Endothelial cell of umbilical vein (primary cell): ENCODE data around the gene BICD2. TPM values are rescaled to one million over a fixed set of nuclear protein-coding genes. Genes with fewer than 3 reads are reported as not detected.

Experiments used
- BruUV-seq: library from RNA; stranded (reverse); fragments of 400-500 nt; replicated peaks from 2 replicates; lab custom pipeline; 2021; lab: Mats Ljungman, UMichigan
- CTCF ChIA-PET: fragments of 300-600, 350-600 bp; sonication (Branson Sonifier 250); formaldehyde crosslinking; loops from one replicate; lab custom pipeline; 2021; ENCODE audit warnings: antibody characterized with exemption, inconsistent platforms; lab: Charles Lee
- POLR2A ChIA-PET: fragments of 300-600, 350-600 bp; sonication (Branson Sonifier 250); formaldehyde crosslinking; loops from one replicate; lab custom pipeline; 2021; ENCODE audit warnings: antibody characterized with exemption, inconsistent platforms; lab: Charles Lee
- DNase-seq: peaks from one replicate; pipeline ENCODE4 v3.0.0-alpha.2; 2011; ENCODE audit warnings: low read depth, low spot score
- FAIRE-seq: peaks from 2 replicates; lab custom pipeline; 2011; peaks lifted over from hg19 to GRCh38; lab: Jason Lieb, UNC
- H2AFZ ChIP-seq: 2 replicates; pipeline ENCODE4 v1.6.0; 2012; ENCODE audit warnings: low read depth, low read length, control low read depth, inconsistent platforms
- H3K27ac ChIP-seq: 2 replicates; pipeline ENCODE4 v1.5.1; 2011; ENCODE audit warnings: low read depth, mild to moderate bottlenecking, control low read depth, low read length, moderate library complexity; ENCODE audit not compliant: insufficient read depth
- H3K27me3 ChIP-seq, 2 experiments: 2 replicates each; pipeline versions ENCODE4 v1.6.0 to v1.6.1; 2011; ENCODE audit warnings: low read length in 2 of 2, mixed read lengths in 1 of 2; ENCODE audit not compliant: control insufficient read depth in 2 of 2, insufficient read depth in 2 of 2
- H3K36me3 ChIP-seq, 2 experiments: 2 replicates in 1 of 2; 3 replicates in 1 of 2; pipeline ENCODE4 v1.5.1; 2011; ENCODE audit warnings: low read length in 2 of 2, mild to moderate bottlenecking in 1 of 2, moderate library complexity in 1 of 2; ENCODE audit not compliant: control insufficient read depth in 2 of 2, insufficient read depth in 2 of 2; ENCODE audit errors: extremely low read depth in 1 of 2
- H3K4me1 ChIP-seq: 3 replicates; pipeline ENCODE4 v1.5.1; 2011; ENCODE audit warnings: mild to moderate bottlenecking, low read length; ENCODE audit not compliant: control insufficient read depth, insufficient read depth; ENCODE audit errors: extremely low read depth
- H3K4me2 ChIP-seq: 2 replicates; pipeline ENCODE4 v1.6.1; 2011; ENCODE audit warnings: low read length, control low read depth, mixed read lengths; ENCODE audit not compliant: insufficient read depth
- H3K4me3 ChIP-seq, 3 experiments: fragments of 200-600 bp in 1 of 3; sonication (generic), shearing (Covaris generic) in 1 of 3; replicated peaks in 1 of 3; 2 replicates each; pipeline ENCODE4 v1.5.1; 2011 to 2016; ENCODE audit warnings: control low read depth in 3 of 3, low read length in 3 of 3, mild to moderate bottlenecking in 2 of 3, inconsistent platforms in 1 of 3, low read depth in 1 of 3, moderate library complexity in 1 of 3; ENCODE audit not compliant: insufficient read depth in 1 of 3
- H3K79me2 ChIP-seq: 2 replicates; pipeline ENCODE4 v1.6.0; 2012; ENCODE audit warnings: low read length, inconsistent platforms; ENCODE audit not compliant: control insufficient read depth, insufficient read depth
- H3K9ac ChIP-seq: replicated peaks from 2 replicates; pipeline ENCODE3; 2011; ENCODE audit warnings: low read length, control low read depth; ENCODE audit not compliant: insufficient read depth; ENCODE audit errors: extremely low read depth
- H3K9me1 ChIP-seq: replicated peaks from 3 replicates; pipeline ENCODE4 v1.6.0; 2011; ENCODE audit warnings: mild to moderate bottlenecking, low read length; ENCODE audit not compliant: control insufficient read depth, insufficient read depth; ENCODE audit errors: extremely low read depth
- H3K9me3 ChIP-seq: replicated peaks from 2 replicates; pipeline ENCODE4 v1.5.1; 2012; ENCODE audit warnings: low read length, inconsistent platforms; ENCODE audit not compliant: control insufficient read depth, insufficient read depth
- H4K20me1 ChIP-seq: replicated peaks from 2 replicates; pipeline ENCODE3; 2011; ENCODE audit warnings: mild to moderate bottlenecking, low read length; ENCODE audit not compliant: control insufficient read depth, insufficient read depth; ENCODE audit errors: extremely low read depth
- EZH2 ChIP-seq: IDR thresholded peaks from 2 replicates; pipeline ENCODE4 v1.6.1; 2012; ENCODE audit warnings: borderline replicate concordance, low read depth, mild to moderate bottlenecking, moderate library complexity, low read length, inconsistent platforms; ENCODE audit not compliant: severe bottlenecking
- FOS ChIP-seq: IDR thresholded peaks from 2 replicates; pipeline ENCODE4 v1.6.1; 2011; ENCODE audit warnings: mild to moderate bottlenecking, low read length, moderate library complexity, borderline replicate concordance; ENCODE audit not compliant: insufficient read depth
- GATA2 ChIP-seq: IDR thresholded peaks from 2 replicates; pipeline ENCODE4 v1.7.0; 2011; ENCODE audit warnings: low read depth, mild to moderate bottlenecking, moderate library complexity, mixed read lengths, low read length; ENCODE audit not compliant: insufficient read length, insufficient read depth
- JUN ChIP-seq: IDR thresholded peaks from 2 replicates; pipeline ENCODE4 v1.6.1; 2011; ENCODE audit warnings: borderline replicate concordance, low read depth; ENCODE audit not compliant: insufficient read length, insufficient read depth
- MAX ChIP-seq: IDR thresholded peaks from 2 replicates; pipeline ENCODE4 v1.6.1; 2011; ENCODE audit not compliant: insufficient read depth, insufficient read length
- MYC ChIP-seq: IDR thresholded peaks from one replicate; pipeline ENCODE4 v1.6.1; 2011; ENCODE audit warnings: mild to moderate bottlenecking, low read depth, low read length
- POLR2A ChIP-seq: IDR thresholded peaks from 2 replicates; pipeline ENCODE4 v1.6.1; 2012; ENCODE audit warnings: low read depth, mild to moderate bottlenecking, control low read depth, low read length
- POLR2AphosphoS5 ChIP-seq: IDR thresholded peaks from 2 replicates; pipeline ENCODE4 v1.6.1; 2012; ENCODE audit warnings: low read depth, mild to moderate bottlenecking, control low read depth, low read length, moderate library complexity; ENCODE audit not compliant: insufficient read depth
- dilution Hi-C: fragments of 300-500 bp; cut with MboI; formaldehyde crosslinking; loops from one replicate; pipeline ENCODE4 v1.15.0; 2019; ENCODE audit warnings: low sequenced_read_pairs; ENCODE audit not compliant: extremely low pct_ligation_motif_present
- intact Hi-C: fragments of 100-400 bp; cut with micrococcal nuclease; formaldehyde crosslinking; loops from one replicate; pipeline ENCODE4 v1.10.0; 2022
- polyA plus RNA-seq, 4 experiments: library from polyadenylated mRNA; depleted of rRNA in 3 of 4; stranded (reverse) in 3 of 4; unstranded in 1 of 4; fragments of >200 nt; gene quantifications; 2 replicates each; pipeline versions ENCODE4 v1.2.1 to v1.2.3, GENCODE V29; 2011 to 2012; ENCODE audit warnings: missing spikeins in 1 of 4
- total RNA-seq: library from RNA; stranded (reverse); gene quantifications from 2 replicates; pipeline ENCODE4 v1.2.3, GENCODE V29; 2021
- TF ChIP-seq, protein P1 (sequence below), 2 donors: IDR thresholded peaks; 1 replicate in 1 of 2; 2 replicates in 1 of 2; pipeline ENCODE4 v1.5.1; 2011; ENCODE audit warnings: low read length in 2 of 2, mild to moderate bottlenecking in 2 of 2, moderate library complexity in 2 of 2, control low read depth in 1 of 2, inconsistent platforms in 1 of 2, low read depth in 1 of 2; ENCODE audit not compliant: insufficient read depth in 1 of 2; ENCODE audit errors: extremely low read depth in 1 of 2

The BICD2 gene
- total and polyA plus RNA-seq, 2 donors (not counting 3 experiments of a cell fraction or from before 2014, with no cell fraction given), result 14.3 to 39.3 TPM

GRCh38 chr9:92663126-92663525 lies 101.5 kb downstream of the BICD2 start:
- FAIRE-seq (no peak), DNase-seq (no peak)
- dilution Hi-C loops (no loop called here), intact Hi-C loops (no loop called here)
- H3K36me3 ChIP-seq, result peaks cover 0 to 6% of the 10 kb centered on the region in 2 experiments
- BruUV-seq, result no TSS peak
- H3K4me3 ChIP-seq, result no peak overlapping the region
- H3K79me2 ChIP-seq, result peaks cover 95% of the 10 kb centered on the region
- H3K27ac ChIP-seq, result no peak overlapping the region
- no peaks in the 10 kb centered on the region for H4K20me1 ChIP-seq
- H3K9me1 ChIP-seq, result no peaks in the 10 kb centered on the region
- ChIA-PET CTCF (interaction anchor here (1.9 kb wide), 1 partner anchor 9 kb away, joined by 5 read pairs; no protein-coding TSS in a partner anchor), POLR2A (no interaction called here)
- H3K27me3 ChIP-seq, result no peaks in the 10 kb centered on the region
- peaks cover 3% of the 10 kb centered on the region for H3K4me1 ChIP-seq
- no peaks in the 10 kb centered on the region for H3K9me3 ChIP-seq
- TF ChIP-seq EZH2 (no peak), MAX (no peak), POLR2A (no peak), GATA2 (no peak), POLR2AphosphoS5 (no peak), JUN (no peak)
- H3K4me2 ChIP-seq, result no peak overlapping the region
- H3K9ac ChIP-seq, result no peak overlapping the region
- H2AFZ ChIP-seq, result no peak overlapping the region

DNA sequence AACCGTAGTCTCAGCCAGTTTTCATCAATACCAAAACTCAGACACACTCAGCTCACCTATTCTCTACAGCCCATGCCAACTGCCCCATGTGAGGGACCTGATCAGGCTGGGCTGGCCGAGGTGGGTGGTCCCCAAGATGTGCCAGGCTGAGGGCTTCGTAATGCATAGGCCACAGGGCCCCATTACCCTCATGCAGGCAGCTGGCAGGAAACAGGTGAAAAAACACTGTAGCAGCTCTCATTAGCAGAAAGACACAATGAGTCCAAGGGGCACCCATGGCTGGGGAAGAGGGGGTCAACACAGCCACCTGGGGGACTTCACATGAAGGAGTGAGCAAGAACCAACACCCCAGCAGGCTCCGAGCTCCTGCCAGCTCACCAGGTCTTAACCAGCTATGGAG lies 102.9 kb downstream of the BICD2 start:
- ChIA-PET POLR2A (interaction anchor here (0.7 kb wide), 1 partner anchor 1605 kb away, joined by 3 read pairs; no protein-coding TSS in a partner anchor), CTCF (no interaction called here)
- Histone ChIP-seq H3K4me2 (no peak overlapping the region), H4K20me1 (no peaks in the 10 kb centered on the region), H3K9ac (no peak overlapping the region), H2AFZ (no peak overlapping the region), H3K27me3 (no peaks in the 10 kb centered on the region), H3K4me3 (no peak overlapping the region), H3K9me3 (no peaks in the 10 kb centered on the region), H3K79me2 (peaks cover 85% of the 10 kb centered on the region), H3K4me1 (peaks cover 3% of the 10 kb centered on the region), H3K36me3 (peaks cover 0 to 6% of the 10 kb centered on the region in 2 experiments), H3K9me1 (no peaks in the 10 kb centered on the region), H3K27ac (no peak overlapping the region)
- DNase-seq, result peak; percentile 56
- dilution Hi-C loops (no loop called here), intact Hi-C loops (no loop called here)
- BruUV-seq, result no TSS peak
- FAIRE-seq, result no peak
- TF ChIP-seq MYC, result no peak
- TF ChIP-seq POLR2AphosphoS5, result no peak
- TF ChIP-seq EZH2, result no peak
- TF ChIP-seq FOS, result no peak
- TF ChIP-seq, protein P1, sequence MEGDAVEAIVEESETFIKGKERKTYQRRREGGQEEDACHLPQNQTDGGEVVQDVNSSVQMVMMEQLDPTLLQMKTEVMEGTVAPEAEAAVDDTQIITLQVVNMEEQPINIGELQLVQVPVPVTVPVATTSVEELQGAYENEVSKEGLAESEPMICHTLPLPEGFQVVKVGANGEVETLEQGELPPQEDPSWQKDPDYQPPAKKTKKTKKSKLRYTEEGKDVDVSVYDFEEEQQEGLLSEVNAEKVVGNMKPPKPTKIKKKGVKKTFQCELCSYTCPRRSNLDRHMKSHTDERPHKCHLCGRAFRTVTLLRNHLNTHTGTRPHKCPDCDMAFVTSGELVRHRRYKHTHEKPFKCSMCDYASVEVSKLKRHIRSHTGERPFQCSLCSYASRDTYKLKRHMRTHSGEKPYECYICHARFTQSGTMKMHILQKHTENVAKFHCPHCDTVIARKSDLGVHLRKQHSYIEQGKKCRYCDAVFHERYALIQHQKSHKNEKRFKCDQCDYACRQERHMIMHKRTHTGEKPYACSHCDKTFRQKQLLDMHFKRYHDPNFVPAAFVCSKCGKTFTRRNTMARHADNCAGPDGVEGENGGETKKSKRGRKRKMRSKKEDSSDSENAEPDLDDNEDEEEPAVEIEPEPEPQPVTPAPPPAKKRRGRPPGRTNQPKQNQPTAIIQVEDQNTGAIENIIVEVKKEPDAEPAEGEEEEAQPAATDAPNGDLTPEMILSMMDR (IDR thresholded peaks at IDR 0.05; ENCODE audit: extremely low read depth in 1 of 2, insufficient read depth in 1 of 2, low read depth in 1 of 2, low read length in 2 of 2), result no peak
- no peak for TF ChIP-seq POLR2A
- no peak for TF ChIP-seq GATA2
- no peak for TF ChIP-seq JUN
- TF ChIP-seq MAX, result no peak
